Heart left ventricle (tissue), 13 donors: ENCODE results near the gene ABLIM2.

Experiments
- POLR2A ChIP-seq, 2 donors: fragments of 450-650 bp; IDR thresholded peaks; one replicate each; pipeline ENCODE4 v1.6.1; 2017; ENCODE audit warnings: antibody characterized with exemption in 2 of 2, mild to moderate bottlenecking in 2 of 2, moderate library complexity in 2 of 2
- TF ChIP-seq, protein P1 (sequence below), 12 donors: fragments of 200-600 bp; sonication (generic) in 4 of 12; IDR thresholded peaks; one replicate each; pipeline versions ENCODE4 v1.5.0 to v1.8.0; 2018 to 2022; ENCODE audit warnings: antibody characterized with exemption in 12 of 12, mild to moderate bottlenecking in 5 of 12
- donor health status: ischemic (EF 13 %, LVEDD 7.1; RV severe dilation, severe dysfunction).
- donor health status: DM: no; HTN: yes; CAD: no.
- donor health status: DM: no; HTN: no; CAD: no.
- donor health status: ischemic (EF 25% LVEDD 6.9; RV normal size, moderate dysfunction).
- donor health status: ischemic (EF 25% LVEDD 5.7; RV mildly dilated, moderate dysfunction).
- donor health status: ischemic (EF 35%, LVEDD 5.7; RV mildly dilated, moderate dysfunction).
- donor health status: nonischemic (EF 11% LVEDD 7.7; RV severe dilation, severe dysfunction).
- donor health status: DM: yes; HTN: yes; CAD: no.
- donor health status: PGD.
- donor health status: ischemic (EF 29% LVEDD 5.4; RV normal size, mild dysfunction).
- donor health status: nonischemic (EF 23%, LVEDD 6.1; RV moderate dilation, normal function).

DNA sequence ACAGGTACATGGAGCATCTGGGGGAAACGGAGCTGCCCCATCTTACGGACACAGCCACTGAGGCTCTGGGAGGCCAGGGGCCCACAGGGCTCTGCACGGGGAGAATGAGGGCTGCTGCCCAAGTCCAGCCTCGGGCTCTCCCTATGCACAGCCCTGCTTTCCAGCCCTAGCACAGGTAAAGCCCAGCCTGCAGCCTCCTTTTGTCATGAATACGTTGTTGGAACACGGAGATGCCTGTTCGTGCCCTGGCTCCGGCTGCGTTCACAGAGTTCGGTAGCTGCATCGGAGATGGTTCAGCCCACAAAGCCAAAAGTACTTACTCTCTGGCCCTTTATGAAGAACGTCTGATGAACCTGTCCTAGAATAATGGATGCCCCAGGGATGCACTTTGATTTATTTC is 150.2 kb downstream of the ABLIM2 start:
- TF ChIP-seq, protein P1, sequence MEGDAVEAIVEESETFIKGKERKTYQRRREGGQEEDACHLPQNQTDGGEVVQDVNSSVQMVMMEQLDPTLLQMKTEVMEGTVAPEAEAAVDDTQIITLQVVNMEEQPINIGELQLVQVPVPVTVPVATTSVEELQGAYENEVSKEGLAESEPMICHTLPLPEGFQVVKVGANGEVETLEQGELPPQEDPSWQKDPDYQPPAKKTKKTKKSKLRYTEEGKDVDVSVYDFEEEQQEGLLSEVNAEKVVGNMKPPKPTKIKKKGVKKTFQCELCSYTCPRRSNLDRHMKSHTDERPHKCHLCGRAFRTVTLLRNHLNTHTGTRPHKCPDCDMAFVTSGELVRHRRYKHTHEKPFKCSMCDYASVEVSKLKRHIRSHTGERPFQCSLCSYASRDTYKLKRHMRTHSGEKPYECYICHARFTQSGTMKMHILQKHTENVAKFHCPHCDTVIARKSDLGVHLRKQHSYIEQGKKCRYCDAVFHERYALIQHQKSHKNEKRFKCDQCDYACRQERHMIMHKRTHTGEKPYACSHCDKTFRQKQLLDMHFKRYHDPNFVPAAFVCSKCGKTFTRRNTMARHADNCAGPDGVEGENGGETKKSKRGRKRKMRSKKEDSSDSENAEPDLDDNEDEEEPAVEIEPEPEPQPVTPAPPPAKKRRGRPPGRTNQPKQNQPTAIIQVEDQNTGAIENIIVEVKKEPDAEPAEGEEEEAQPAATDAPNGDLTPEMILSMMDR (IDR thresholded peaks at IDR 0.05), result no peak
- no peak for TF ChIP-seq POLR2A (IDR thresholded peaks at IDR 0.05)
